Measurements from ENCODE around the gene CYTL1.
A peak's percentile ranks its signal among the peaks of the same experiment; 100 is the strongest.

Gene CYTL1

GRCh38 chr4:5050520-5051277 lies 31.4 kb upstream of the CYTL1 start:
- Histone ChIP-seq H3K27me3 (ENCODE audit: low read depth, low read length) (0 out of 2 replicates have a peak, but pooled peaks cover 4% of the 10 kb centered on the region), H4K20me1 (ENCODE audit: insufficient read depth, low read length) (no peaks in the 10 kb centered on the region), H3K9me3 (ENCODE audit: insufficient read depth, low read length) (no peaks in the 10 kb centered on the region), H2AFZ (ENCODE audit: low read depth, low read length) (no peak overlapping the region), H3K79me2 (ENCODE audit: low read length) (no peaks in the 10 kb centered on the region), H3K36me3 (replicated peaks; ENCODE audit: low read depth, low read length) (no peaks in the 10 kb centered on the region), H3K4me2 (ENCODE audit: low read length) (no peak overlapping the region), H3K9ac (ENCODE audit: low read length) (no peak overlapping the region), H3K4me1 (ENCODE audit: low read length) (no peaks in the 10 kb centered on the region), H3K27ac (ENCODE audit: low read length) (no peak overlapping the region), H3K4me3 (ENCODE audit: low read length) (no peak overlapping the region)
- TF ChIP-seq EZH2phosphoT487 (IDR thresholded peaks at IDR 0.05; ENCODE audit: low read depth) = no peak
- peak; percentile 42 for TF ChIP-seq CTCF (IDR thresholded peaks at IDR 0.05; ENCODE audit: low read depth, low read length)

GRCh38 chr4:5048721-5049120 lies 29.5 kb upstream of the CYTL1 start:
- no peaks in the 10 kb centered on the region for H3K9me3 ChIP-seq (ENCODE audit: insufficient read depth, low read length)
- no peak overlapping the region for H3K27ac ChIP-seq (ENCODE audit: low read length)
- H3K79me2 ChIP-seq (ENCODE audit: low read length) = no peaks in the 10 kb centered on the region
- H3K4me1 ChIP-seq (ENCODE audit: low read length) = no peaks in the 10 kb centered on the region
- H3K9ac ChIP-seq (ENCODE audit: low read length) = no peak overlapping the region
- H3K4me3 ChIP-seq (ENCODE audit: low read length) = no peak overlapping the region
- H3K27me3 ChIP-seq (ENCODE audit: low read depth, low read length) = 0 out of 2 replicates have a peak, but pooled peaks cover 4% of the 10 kb centered on the region
- H4K20me1 ChIP-seq (ENCODE audit: insufficient read depth, low read length) = no peaks in the 10 kb centered on the region
- H2AFZ ChIP-seq (ENCODE audit: low read depth, low read length) = no peak overlapping the region
- no peak overlapping the region for H3K4me2 ChIP-seq (ENCODE audit: low read length)
- no peaks in the 10 kb centered on the region for H3K36me3 ChIP-seq (replicated peaks; ENCODE audit: low read depth, low read length)
- no peak for TF ChIP-seq EZH2phosphoT487 (IDR thresholded peaks at IDR 0.05; ENCODE audit: low read depth)
- TF ChIP-seq CTCF (IDR thresholded peaks at IDR 0.05; ENCODE audit: low read depth, low read length) = no peak

- H3K4me3 ChIP-seq (ENCODE audit: low read length) = no peak overlapping the region
- no peaks in the 10 kb centered on the region for H4K20me1 ChIP-seq (ENCODE audit: insufficient read depth, low read length)
- H3K36me3 ChIP-seq (replicated peaks; ENCODE audit: low read depth, low read length) = no peaks in the 10 kb centered on the region
- no peak overlapping the region for H3K9ac ChIP-seq (ENCODE audit: low read length)
- no peak overlapping the region for H2AFZ ChIP-seq (ENCODE audit: low read depth, low read length)
- no peak overlapping the region for H3K4me2 ChIP-seq (ENCODE audit: low read length)
- no peaks in the 10 kb centered on the region for H3K9me3 ChIP-seq (ENCODE audit: insufficient read depth, low read length)
- TF ChIP-seq CTCF (IDR thresholded peaks at IDR 0.05; ENCODE audit: low read depth, low read length) (no peak), EZH2phosphoT487 (IDR thresholded peaks at IDR 0.05; ENCODE audit: low read depth) (no peak)
- H3K27me3 ChIP-seq (ENCODE audit: low read depth, low read length) = 0 out of 2 replicates have a peak, but pooled peaks cover 4% of the 10 kb centered on the region
- no peaks in the 10 kb centered on the region for H3K79me2 ChIP-seq (ENCODE audit: low read length)
- no peak overlapping the region for H3K27ac ChIP-seq (ENCODE audit: low read length)
- no peaks in the 10 kb centered on the region for H3K4me1 ChIP-seq (ENCODE audit: low read length)
These were observed 25.8 kb upstream of the CYTL1 start for GRCh38 chr4:5045097-5045496.

- TF ChIP-seq CTCF (IDR thresholded peaks at IDR 0.05; ENCODE audit: low read depth, low read length) (no peak), EZH2phosphoT487 (IDR thresholded peaks at IDR 0.05; ENCODE audit: low read depth) (no peak)
- Histone ChIP-seq H3K9me3 (ENCODE audit: insufficient read depth, low read length) (no peaks in the 10 kb centered on the region), H3K4me2 (ENCODE audit: low read length) (no peak overlapping the region), H3K27ac (ENCODE audit: low read length) (no peak overlapping the region), H3K4me3 (ENCODE audit: low read length) (no peak overlapping the region), H2AFZ (ENCODE audit: low read depth, low read length) (no peak overlapping the region), H3K36me3 (replicated peaks; ENCODE audit: low read depth, low read length) (no peaks in the 10 kb centered on the region), H3K27me3 (ENCODE audit: low read depth, low read length) (0 out of 2 replicates have a peak, but pooled peaks cover 4% of the 10 kb centered on the region), H3K4me1 (ENCODE audit: low read length) (no peaks in the 10 kb centered on the region), H3K79me2 (ENCODE audit: low read length) (no peaks in the 10 kb centered on the region), H3K9ac (ENCODE audit: low read length) (no peak overlapping the region), H4K20me1 (ENCODE audit: insufficient read depth, low read length) (no peaks in the 10 kb centered on the region)
These were observed 25.1 kb upstream of the CYTL1 start for GRCh38 chr4:5044341-5044740.

Data from OCI-LY3 (cell line).